GM21447 (cell line): ENCODE data around the gene AKR1C1.
"Not testable (repeated sequence)": the region's sequence is repeated elsewhere in the genome, so short reads cannot be mapped to it uniquely, and the experiment has no call there.

Source experiments
- ATAC-seq: cut with Tn5 transposase; IDR thresholded peaks from one replicate; pipeline ENCODE4 v1.9.1; 2021; ENCODE audit not compliant: unreplicated experiment

Gene AKR1C1

GRCh38 chr10:4982764-4983226 lies 19.6 kb downstream of the AKR1C1 start:
- no peak for ATAC-seq

- ATAC-seq: no peak
These were observed 20.5 kb downstream of the AKR1C1 start for GRCh38 chr10:4983615-4984216.

GRCh38 chr10:4984223-4984622 lies 21.0 kb downstream of the AKR1C1 start:
- no peak for ATAC-seq

GRCh38 chr10:4984971-4985594 lies 21.9 kb downstream of the AKR1C1 start:
- no peak for ATAC-seq

- ATAC-seq: not testable (repeated sequence)
These were observed 24.9 kb downstream of the AKR1C1 start for GRCh38 chr10:4988000-4988641.

GRCh38 chr10:4990217-4990616 lies 27.0 kb downstream of the AKR1C1 start:
- ATAC-seq: no peak

- ATAC-seq: not testable (repeated sequence)
These were observed 28.2 kb downstream of the AKR1C1 start for GRCh38 chr10:4991463-4991862.

- not testable (repeated sequence) for ATAC-seq
These were observed 29.3 kb downstream of the AKR1C1 start for GRCh38 chr10:4992564-4992963.

GRCh38 chr10:4994260-4994659 lies 31.0 kb downstream of the AKR1C1 start:
- ATAC-seq: not testable (repeated sequence)

GRCh38 chr10:4998671-4999070 lies 35.5 kb downstream of the AKR1C1 start:
- ATAC-seq: no peak

GRCh38 chr10:5002013-5002727 lies 39.0 kb downstream of the AKR1C1 start:
- no peak for ATAC-seq

GRCh38 chr10:5003127-5004029 lies 40.2 kb downstream of the AKR1C1 start, which contains the start of gene AKR1C2:
Gene AKR1C2, minus strand, starts transcription at chr10:5003857. Its CDS starts 22 bp downstream, at chr10:5003835.
- not testable (repeated sequence) for ATAC-seq

- not testable (repeated sequence) for ATAC-seq
These were observed 40.8 kb downstream of the AKR1C1 start for GRCh38 chr10:5004030-5004385.

GRCh38 chr10:5004501-5004900 lies 41.3 kb downstream of the AKR1C1 start:
- not testable (repeated sequence) for ATAC-seq

- not testable (repeated sequence) for ATAC-seq
These were observed 45.8 kb downstream of the AKR1C1 start for GRCh38 chr10:5008857-5009548.

- not testable (repeated sequence) for ATAC-seq
These were observed 46.8 kb downstream of the AKR1C1 start for GRCh38 chr10:5010043-5010442.

GRCh38 chr10:5011392-5011791 lies 48.2 kb downstream of the AKR1C1 start:
- ATAC-seq: not testable (repeated sequence)

- ATAC-seq: no peak
These were observed 49.4 kb downstream of the AKR1C1 start for GRCh38 chr10:5012595-5012994.

GRCh38 chr10:5013385-5013784 lies 50.2 kb downstream of the AKR1C1 start:
- no peak for ATAC-seq
